SK-N-SH (cell line): ENCODE results near the gene IKZF2.

Source experiments
- CTCF ChIP-seq: fragments of 200-600 bp; sonication (generic); IDR thresholded peaks from 2 replicates; pipeline ENCODE4 v1.6.1; 2017; ENCODE audit warnings: antibody characterized with exemption, mild to moderate bottlenecking, moderate library complexity
- FOXM1 ChIP-seq: IDR thresholded peaks from 2 replicates; pipeline ENCODE4 v1.4.0; 2012; ENCODE audit warnings: low read depth, mild to moderate bottlenecking
- JUND ChIP-seq: IDR thresholded peaks from 2 replicates; pipeline ENCODE4 v1.4.0; 2012
- POLR2AphosphoS5 ChIP-seq: IDR thresholded peaks from 2 replicates; pipeline ENCODE4 v1.6.1; 2012; ENCODE audit warnings: low read depth, low read length
- RAD21 ChIP-seq: IDR thresholded peaks from 2 replicates; pipeline ENCODE4 v1.6.1; 2012; ENCODE audit warnings: mild to moderate bottlenecking, low read length
- RCOR1 ChIP-seq: fragments of 150-350 bp; IDR thresholded peaks from 2 replicates; pipeline ENCODE4 v1.6.1; 2017; ENCODE audit warnings: antibody characterized with exemption, low read length
- REST ChIP-seq: IDR thresholded peaks from 2 replicates; pipeline ENCODE4 v1.6.1; 2012; ENCODE audit warnings: mild to moderate bottlenecking, low read depth, low read length, moderate library complexity
- RFX5 ChIP-seq: IDR thresholded peaks from 2 replicates; pipeline ENCODE4 v1.6.1; 2012; ENCODE audit warnings: mild to moderate bottlenecking, improper control_type of control experiment, low read length
- SMC3 ChIP-seq: IDR thresholded peaks from 2 replicates; pipeline ENCODE4 v1.6.1; 2012; ENCODE audit warnings: low read depth, low read length, improper control_type of control experiment
- TEAD4 ChIP-seq: IDR thresholded peaks from 2 replicates; pipeline ENCODE4 v1.4.0; 2012; ENCODE audit warnings: mild to moderate bottlenecking, borderline replicate concordance; ENCODE audit not compliant: insufficient read depth
- YY1 ChIP-seq: IDR thresholded peaks from 2 replicates; pipeline ENCODE4 v1.4.0; 2012; ENCODE audit warnings: low read depth, mild to moderate bottlenecking
- TF ChIP-seq, protein P1 (sequence below): IDR thresholded peaks from 2 replicates; pipeline ENCODE4 v1.4.0; 2012; ENCODE audit warnings: low read depth

DNA sequence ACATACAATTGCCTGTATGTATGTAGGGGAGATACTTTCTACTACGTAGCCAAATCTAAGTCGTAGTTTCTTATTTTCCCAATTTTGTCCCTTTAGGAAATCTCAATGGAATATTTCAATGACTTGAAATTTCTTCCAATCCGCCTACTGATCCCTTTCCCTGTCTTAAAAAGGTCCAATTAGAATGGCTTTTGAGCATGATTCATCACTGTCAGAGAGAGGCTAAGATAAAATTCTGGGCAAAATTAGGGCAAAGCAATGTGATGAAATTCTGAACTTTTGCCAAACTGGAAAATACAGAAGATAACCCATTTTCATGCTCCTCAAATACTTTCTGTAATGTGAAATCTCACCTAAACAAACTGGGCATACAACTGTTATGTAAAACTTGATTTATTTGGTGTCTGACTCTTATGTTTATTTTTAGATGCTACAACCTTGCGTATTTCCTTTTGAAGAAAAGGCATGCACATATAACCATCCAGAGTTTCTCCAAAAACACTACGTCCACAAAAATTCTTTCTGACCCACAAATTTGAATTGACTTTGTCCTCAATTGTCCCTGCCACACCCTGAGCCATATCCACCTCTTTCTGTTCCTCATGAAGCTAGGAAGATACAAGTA is 147.1 kb downstream of the IKZF2 start:
- TF ChIP-seq FOXM1 (no peak), REST (no peak), POLR2AphosphoS5 (no peak), RAD21 (no peak), TEAD4 (no peak), RFX5 (no peak), CTCF (no peak), YY1 (no peak), SMC3 (no peak), JUND (no peak), RCOR1 (no peak)
- TF ChIP-seq, protein P1, sequence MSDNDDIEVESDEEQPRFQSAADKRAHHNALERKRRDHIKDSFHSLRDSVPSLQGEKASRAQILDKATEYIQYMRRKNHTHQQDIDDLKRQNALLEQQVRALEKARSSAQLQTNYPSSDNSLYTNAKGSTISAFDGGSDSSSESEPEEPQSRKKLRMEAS = no peak
